H9 (cell line): ENCODE data around the gene C19orf81. TPM values are rescaled to one million over a fixed set of nuclear protein-coding genes. Genes with fewer than 3 reads are reported as not detected.

Experiments used
- DNase-seq: peaks from one replicate; pipeline ENCODE4 v3.0.0-alpha.2; 2017
- H2AFZ ChIP-seq: one replicate; pipeline ENCODE4 v1.6.1; 2013; ENCODE audit warnings: mild to moderate bottlenecking, low read length, control low read depth, moderate library complexity
- H2AK5ac ChIP-seq: 2 replicates; pipeline ENCODE4 v1.6.1; 2013; ENCODE audit warnings: low read length, control low read depth, mixed read lengths; ENCODE audit not compliant: insufficient read length
- H2BK120ac ChIP-seq: one replicate; pipeline ENCODE4 v1.6.1; 2013; ENCODE audit warnings: low read depth, mild to moderate bottlenecking, low read length, control low read depth, inconsistent platforms; ENCODE audit not compliant: poor library complexity, severe bottlenecking
- H2BK12ac ChIP-seq: 2 replicates; pipeline ENCODE4 v1.6.1; 2013; ENCODE audit warnings: low read length, control low read depth, mixed read lengths, low read depth; ENCODE audit not compliant: insufficient read length
- H2BK15ac ChIP-seq: 2 replicates; pipeline ENCODE4 v1.6.1; 2013; ENCODE audit warnings: low read depth, low read length, control low read depth
- H2BK20ac ChIP-seq: one replicate; pipeline ENCODE4 v1.6.1; 2013; ENCODE audit warnings: low read depth, mild to moderate bottlenecking, low read length, control low read depth, inconsistent platforms; ENCODE audit not compliant: poor library complexity, severe bottlenecking
- H2BK5ac ChIP-seq: 2 replicates; pipeline ENCODE4 v1.6.1; 2013; ENCODE audit warnings: low read length, control low read depth, mixed read lengths; ENCODE audit not compliant: insufficient read length
- H3K14ac ChIP-seq: 2 replicates; pipeline ENCODE4 v1.6.1; 2013; ENCODE audit warnings: low read length, control low read depth; ENCODE audit not compliant: insufficient read depth
- H3K18ac ChIP-seq: 2 replicates; pipeline ENCODE4 v1.6.1; 2013; ENCODE audit warnings: low read depth, mild to moderate bottlenecking, mixed read lengths, low read length, control low read depth; ENCODE audit not compliant: insufficient read length
- H3K23ac ChIP-seq: 2 replicates; pipeline ENCODE4 v1.6.1; 2013; ENCODE audit warnings: low read length, control low read depth, mixed read lengths, low read depth; ENCODE audit not compliant: insufficient read length
- H3K23me2 ChIP-seq: 2 replicates; pipeline ENCODE4 v1.6.1; 2013; ENCODE audit warnings: low read depth, mild to moderate bottlenecking, mixed read lengths, low read length, control low read depth; ENCODE audit not compliant: insufficient read length, poor library complexity, severe bottlenecking
- H3K27ac ChIP-seq: 2 replicates; pipeline ENCODE4 v1.5.1; 2013; ENCODE audit warnings: low read length, control low read depth, mixed read lengths, low read depth; ENCODE audit not compliant: insufficient read length
- H3K27me3 ChIP-seq: 2 replicates; pipeline ENCODE4 v1.6.1; 2013; ENCODE audit warnings: low read length, control low read depth, inconsistent platforms; ENCODE audit not compliant: insufficient read depth
- H3K4ac ChIP-seq: 2 replicates; pipeline ENCODE4 v1.6.1; 2013; ENCODE audit warnings: low read depth, mild to moderate bottlenecking, control low read depth, inconsistent platforms, low read length, moderate library complexity
- H3K4me1 ChIP-seq: 2 replicates; pipeline ENCODE4 v1.6.1; 2013; ENCODE audit warnings: low read length, control low read depth, inconsistent platforms; ENCODE audit not compliant: insufficient read depth
- H3K4me2 ChIP-seq: 2 replicates; pipeline ENCODE4 v1.6.1; 2013; ENCODE audit warnings: low read length, control low read depth, mixed read lengths; ENCODE audit not compliant: insufficient read length, insufficient read depth
- H3K56ac ChIP-seq: 2 replicates; pipeline ENCODE4 v1.6.1; 2013; ENCODE audit warnings: low read depth, mild to moderate bottlenecking, mixed read lengths, low read length, control low read depth; ENCODE audit not compliant: insufficient read length
- H3K79me1 ChIP-seq: 2 replicates; pipeline ENCODE4 v1.6.1; 2013; ENCODE audit warnings: low read depth, mild to moderate bottlenecking, moderate library complexity, low read length, control low read depth, inconsistent platforms; ENCODE audit not compliant: insufficient read depth, poor library complexity, severe bottlenecking
- H3K79me2 ChIP-seq: 2 replicates; pipeline ENCODE4 v1.6.1; 2013; ENCODE audit warnings: low read length, control low read depth, inconsistent platforms; ENCODE audit not compliant: insufficient read depth
- H3K9ac ChIP-seq: 2 replicates; pipeline ENCODE4 v1.6.1; 2013; ENCODE audit warnings: low read length, control low read depth, mixed read lengths; ENCODE audit not compliant: insufficient read length; ENCODE audit errors: extremely low read depth
- H3K9me3 ChIP-seq: one replicate; pipeline ENCODE4 v1.6.1; 2013; ENCODE audit warnings: low read depth, low read length, inconsistent platforms; ENCODE audit not compliant: control insufficient read depth
- H3T11ph ChIP-seq: one replicate; pipeline ENCODE4 v1.6.1; 2013; ENCODE audit warnings: mild to moderate bottlenecking, low read length, control low read depth, inconsistent platforms
- H4K20me1 ChIP-seq: one replicate; pipeline ENCODE4 v1.6.1; 2013; ENCODE audit not compliant: control insufficient read depth, insufficient read length, insufficient read depth
- H4K5ac ChIP-seq: 2 replicates; pipeline ENCODE4 v1.6.1; 2013; ENCODE audit warnings: low read depth, mild to moderate bottlenecking, mixed read lengths, low read length, control low read depth; ENCODE audit not compliant: insufficient read length
- H4K8ac ChIP-seq: replicated peaks from 2 replicates; pipeline ENCODE4 v1.6.1; 2013; ENCODE audit warnings: low read length, control low read depth, mixed read lengths, low read depth; ENCODE audit not compliant: insufficient read length
- H4K91ac ChIP-seq: 2 replicates; pipeline ENCODE4 v1.6.1; 2013; ENCODE audit warnings: low read depth, mild to moderate bottlenecking, moderate library complexity, mixed read lengths, low read length, control low read depth; ENCODE audit not compliant: insufficient read length
- H3K27ac Mint-ChIP-seq, 3 experiments: 2 replicates in 2 of 3; 3 replicates in 1 of 3; pipeline ENCODE4 v1.8.0; 2020 to 2021; ENCODE audit warnings: mixed read lengths in 3 of 3, mild to moderate bottlenecking in 1 of 3, moderate library complexity in 1 of 3
- H3K27me3 Mint-ChIP-seq: 2 replicates; pipeline ENCODE4 v1.8.0; 2021; ENCODE audit warnings: low read depth, mild to moderate bottlenecking, moderate library complexity, mixed read lengths
- H3K36me3 Mint-ChIP-seq, 3 experiments: 2 replicates in 2 of 3; 3 replicates in 1 of 3; pipeline ENCODE4 v1.8.0; 2020 to 2021; ENCODE audit warnings: low read depth in 3 of 3, mixed read lengths in 3 of 3; ENCODE audit not compliant: insufficient read depth in 1 of 3
- H3K4me1 Mint-ChIP-seq, 2 experiments: 2 replicates each; pipeline ENCODE4 v1.8.0; 2020; ENCODE audit warnings: mixed read lengths in 2 of 2
- H3K4me3 Mint-ChIP-seq, 2 experiments: 2 replicates in 1 of 2; 3 replicates in 1 of 2; pipeline ENCODE4 v1.8.0; 2020 to 2021; ENCODE audit warnings: mild to moderate bottlenecking in 2 of 2, mixed read lengths in 2 of 2, moderate library complexity in 1 of 2
- H3K9me3 Mint-ChIP-seq, 2 experiments: 2 replicates in 1 of 2; 3 replicates in 1 of 2; pipeline ENCODE4 v1.8.0; 2020; ENCODE audit warnings: mild to moderate bottlenecking in 2 of 2, mixed read lengths in 2 of 2, moderate library complexity in 1 of 2
- WGBS: extraction: QIAGEN DNeasy Blood & Tissue Kit; methylation state at CpG from one replicate; pipeline ENCODE4 v1.1.7; 2013; ENCODE audit warnings: missing lambda C conversion rate, low lambda C conversion rate, mixed read lengths; ENCODE audit not compliant: insufficient read length; ENCODE audit errors: extremely low coverage; 5-methylcytosine and 5-hydroxymethylcytosine counted together
- total RNA-seq: library from RNA; stranded (reverse); gene quantifications from 2 replicates; pipeline ENCODE4 v1.2.1, GENCODE V29; 2021
- TF ChIP-seq, protein P1 (sequence below): fragments of 200-600 bp; sonication (generic); conservative IDR thresholded peaks from 3 replicates; pipeline ENCODE4 v1.8.0; 2021; ENCODE audit warnings: antibody characterized with exemption, mild to moderate bottlenecking

The C19orf81 gene
- total RNA-seq, 1 experiment from 2014 or later = 11.0 TPM

DNA sequence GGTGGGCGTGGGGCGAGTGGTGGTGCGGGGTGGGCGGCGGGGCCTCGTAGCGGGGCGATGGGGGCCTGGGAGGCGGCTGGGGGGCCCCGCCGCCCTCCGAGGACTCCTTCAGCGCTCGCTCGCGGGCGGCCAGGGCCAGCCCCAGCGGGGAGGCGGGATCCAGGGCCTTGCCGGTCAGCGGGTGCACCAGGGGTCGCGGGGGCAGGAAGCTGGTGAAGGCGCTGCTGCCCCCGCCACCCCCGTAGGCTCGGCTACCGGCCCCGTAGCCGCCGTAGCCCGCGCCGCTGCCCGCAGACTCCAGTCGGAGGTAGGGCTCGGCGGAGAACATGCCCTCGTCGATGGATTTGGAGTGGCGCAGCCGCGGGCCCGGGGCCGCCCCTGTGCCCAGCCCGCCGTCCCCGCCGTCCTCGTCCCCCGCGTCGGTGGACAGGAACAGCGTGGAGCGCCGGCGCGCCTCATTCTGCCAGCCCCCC lies 18.6 kb downstream of the C19orf81 start:
- Histone ChIP-seq H4K91ac (no peak overlapping the region), H3K18ac (no peak overlapping the region), H3K23me2 (no peaks in the 10 kb centered on the region), H3T11ph (no peak overlapping the region), H3K23ac (no peak overlapping the region), H2BK20ac (no peak overlapping the region), H3K9me3 (no peaks in the 10 kb centered on the region), H2BK120ac (no peak overlapping the region), H3K4me2 (peak overlapping the region; percentile 9), H2BK5ac (no peak overlapping the region), H2BK15ac (no peak overlapping the region), H2AK5ac (no peak overlapping the region), H2AFZ (no peak overlapping the region), H3K14ac (no peak overlapping the region), H3K27ac (no peak overlapping the region), H3K4ac (no peak overlapping the region), H3K79me2 (no peaks in the 10 kb centered on the region), H3K79me1 (no peaks in the 10 kb centered on the region), H4K8ac (no peak overlapping the region), H3K9ac (no peak overlapping the region), H4K5ac (no peak overlapping the region), H2BK12ac (no peak overlapping the region), H4K20me1 (no peaks in the 10 kb centered on the region), H3K27me3 (peaks cover 14% of the 10 kb centered on the region; the same call in 1 of the 2 replicates), H3K4me1 (no peaks in the 10 kb centered on the region), H3K56ac (no peak overlapping the region)
- Mint-ChIP-seq H3K27ac (no peak overlapping the region), H3K4me3 (no peak overlapping the region), H3K9me3 (peaks cover 0 to 12% of the 10 kb centered on the region in 2 experiments; a peak in 3 of 5 replicates), H3K36me3 (peaks cover 0 to 7% (median 2%) of the 10 kb centered on the region in 3 experiments; a peak in 3 of 7 replicates), H3K4me1 (peaks cover 4 to 17% of the 10 kb centered on the region in 2 experiments), H3K27me3 (peaks cover 89% of the 10 kb centered on the region)
- TF ChIP-seq, protein P1, sequence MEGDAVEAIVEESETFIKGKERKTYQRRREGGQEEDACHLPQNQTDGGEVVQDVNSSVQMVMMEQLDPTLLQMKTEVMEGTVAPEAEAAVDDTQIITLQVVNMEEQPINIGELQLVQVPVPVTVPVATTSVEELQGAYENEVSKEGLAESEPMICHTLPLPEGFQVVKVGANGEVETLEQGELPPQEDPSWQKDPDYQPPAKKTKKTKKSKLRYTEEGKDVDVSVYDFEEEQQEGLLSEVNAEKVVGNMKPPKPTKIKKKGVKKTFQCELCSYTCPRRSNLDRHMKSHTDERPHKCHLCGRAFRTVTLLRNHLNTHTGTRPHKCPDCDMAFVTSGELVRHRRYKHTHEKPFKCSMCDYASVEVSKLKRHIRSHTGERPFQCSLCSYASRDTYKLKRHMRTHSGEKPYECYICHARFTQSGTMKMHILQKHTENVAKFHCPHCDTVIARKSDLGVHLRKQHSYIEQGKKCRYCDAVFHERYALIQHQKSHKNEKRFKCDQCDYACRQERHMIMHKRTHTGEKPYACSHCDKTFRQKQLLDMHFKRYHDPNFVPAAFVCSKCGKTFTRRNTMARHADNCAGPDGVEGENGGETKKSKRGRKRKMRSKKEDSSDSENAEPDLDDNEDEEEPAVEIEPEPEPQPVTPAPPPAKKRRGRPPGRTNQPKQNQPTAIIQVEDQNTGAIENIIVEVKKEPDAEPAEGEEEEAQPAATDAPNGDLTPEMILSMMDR = no peak
- DNase-seq = no peak
- no CpG with 5 or more reads among the region's 58 CpGs for WGBS
